ENCODE results near the gene MRPL19. TPM values are rescaled to one million over a fixed set of nuclear protein-coding genes. Genes with fewer than 3 reads are reported as not detected.
"Not testable (repeated sequence)": the region's sequence is repeated elsewhere in the genome, so short reads cannot be mapped to it uniquely, and the experiment has no call there.

The MRPL19 gene
- total and polyA plus RNA-seq, 2 experiments from 2014 or later: 65.5 to 149 TPM

DNA sequence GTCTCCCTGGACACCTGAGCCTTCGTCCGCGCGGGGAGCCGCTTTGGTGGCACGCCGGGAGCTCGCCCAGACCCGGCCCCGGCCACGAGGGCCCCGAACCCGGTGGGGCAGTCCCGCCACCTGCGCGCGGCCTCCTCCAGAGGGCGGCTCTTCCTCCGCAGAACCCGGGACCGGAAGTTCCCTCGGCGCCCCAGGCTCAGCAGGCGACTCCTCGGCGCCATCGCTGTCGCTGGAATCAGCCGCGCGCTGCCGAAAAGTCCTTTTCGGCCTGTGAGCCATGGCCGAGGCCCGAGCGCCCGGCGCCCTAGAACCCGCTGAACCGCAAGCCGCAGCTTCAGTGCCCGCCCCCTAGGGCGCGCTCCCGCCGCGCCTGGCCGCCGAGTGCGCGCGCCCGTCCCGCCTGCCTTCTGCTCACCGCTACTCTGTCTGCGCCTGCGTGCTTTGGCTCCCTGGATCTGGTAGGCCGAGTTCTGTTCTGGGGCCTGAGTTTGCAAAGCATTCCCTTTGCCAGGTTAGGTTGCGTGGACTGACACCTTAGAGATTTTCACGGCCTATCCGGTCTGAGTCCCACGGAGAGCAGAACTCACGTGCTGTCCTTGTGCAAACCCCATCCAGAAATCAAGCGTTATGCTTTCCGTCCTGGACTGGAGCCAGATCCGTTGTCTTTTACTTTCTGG lies 64.1 kb downstream of the MRPL19 start, which contains the start of gene GCFC2:
TSS of gene GCFC2 (minus strand) at position 339 of the 677 bp plus-strand sequence. CDS start at position 279, 60 bp downstream.
- Histone ChIP-seq H3K9me2 (ENCODE audit: insufficient read depth) (no peaks in the 10 kb centered on the region), H3K36me3 (ENCODE audit: insufficient read depth) (no peaks in the 10 kb centered on the region), H4K20me1 (replicated peaks; ENCODE audit: insufficient read depth) (no peaks in the 10 kb centered on the region), H3K4me1 (ENCODE audit: insufficient read depth) (peaks cover 16% of the 10 kb centered on the region), H3K27me3 (ENCODE audit: insufficient read depth) (no peaks in the 10 kb centered on the region), H3F3A (replicated peaks; ENCODE audit: low read depth) (peaks cover 5% of the 10 kb centered on the region; the same call in 1 of the 2 replicates), H3K79me2 (replicated peaks; ENCODE audit: insufficient read depth) (peaks cover 13% of the 10 kb centered on the region), H3K4me2 (peak within 1 kb of the TSS; percentile 72), H3K27ac (ENCODE audit: low read depth) (peak within 1 kb of the TSS; percentile 86), H3K4me3 (peak within 1 kb of the TSS; percentile 60), H2AFZ (peak within 1 kb of the TSS; percentile 94)
- Mint-ChIP-seq H3K9me3 (no peaks in the 10 kb centered on the region; the same call in 2 of the 3 replicates), H3K36me3 (ENCODE audit: low read depth) (peaks cover 11% of the 10 kb centered on the region), H3K27me3 (ENCODE audit: insufficient read depth, low read depth, poor library complexity) (peaks cover 3% of the 10 kb centered on the region), H3K27ac (peak within 1 kb of the TSS; percentile 96), H3K4me3 (peak within 1 kb of the TSS; percentile 89), H3K4me1 (peaks cover 18% of the 10 kb centered on the region)
- ATAC-seq (peak; percentile 96), DNase-seq (ENCODE audit: low spot score) (peak; percentile 88)
- TF ChIP-seq CREB1 (CRISPR knock-in tag; IDR thresholded peaks at IDR 0.05; ENCODE audit: low read depth) (peak; percentile 28; the same call in 1 of the 2 replicates), POLR2AphosphoS5 (IDR thresholded peaks at IDR 0.05; ENCODE audit: low read depth) (peak; percentile 52), ZNF114 (CRISPR knock-in tag; IDR thresholded peaks at IDR 0.05) (no peak)
- TF ChIP-seq, protein P1, sequence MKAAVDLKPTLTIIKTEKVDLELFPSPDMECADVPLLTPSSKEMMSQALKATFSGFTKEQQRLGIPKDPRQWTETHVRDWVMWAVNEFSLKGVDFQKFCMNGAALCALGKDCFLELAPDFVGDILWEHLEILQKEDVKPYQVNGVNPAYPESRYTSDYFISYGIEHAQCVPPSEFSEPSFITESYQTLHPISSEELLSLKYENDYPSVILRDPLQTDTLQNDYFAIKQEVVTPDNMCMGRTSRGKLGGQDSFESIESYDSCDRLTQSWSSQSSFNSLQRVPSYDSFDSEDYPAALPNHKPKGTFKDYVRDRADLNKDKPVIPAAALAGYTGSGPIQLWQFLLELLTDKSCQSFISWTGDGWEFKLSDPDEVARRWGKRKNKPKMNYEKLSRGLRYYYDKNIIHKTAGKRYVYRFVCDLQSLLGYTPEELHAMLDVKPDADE (IDR thresholded peaks at IDR 0.05): peak; percentile 61; the same call in 1 of the 2 replicates
- TF ChIP-seq, protein P2, sequence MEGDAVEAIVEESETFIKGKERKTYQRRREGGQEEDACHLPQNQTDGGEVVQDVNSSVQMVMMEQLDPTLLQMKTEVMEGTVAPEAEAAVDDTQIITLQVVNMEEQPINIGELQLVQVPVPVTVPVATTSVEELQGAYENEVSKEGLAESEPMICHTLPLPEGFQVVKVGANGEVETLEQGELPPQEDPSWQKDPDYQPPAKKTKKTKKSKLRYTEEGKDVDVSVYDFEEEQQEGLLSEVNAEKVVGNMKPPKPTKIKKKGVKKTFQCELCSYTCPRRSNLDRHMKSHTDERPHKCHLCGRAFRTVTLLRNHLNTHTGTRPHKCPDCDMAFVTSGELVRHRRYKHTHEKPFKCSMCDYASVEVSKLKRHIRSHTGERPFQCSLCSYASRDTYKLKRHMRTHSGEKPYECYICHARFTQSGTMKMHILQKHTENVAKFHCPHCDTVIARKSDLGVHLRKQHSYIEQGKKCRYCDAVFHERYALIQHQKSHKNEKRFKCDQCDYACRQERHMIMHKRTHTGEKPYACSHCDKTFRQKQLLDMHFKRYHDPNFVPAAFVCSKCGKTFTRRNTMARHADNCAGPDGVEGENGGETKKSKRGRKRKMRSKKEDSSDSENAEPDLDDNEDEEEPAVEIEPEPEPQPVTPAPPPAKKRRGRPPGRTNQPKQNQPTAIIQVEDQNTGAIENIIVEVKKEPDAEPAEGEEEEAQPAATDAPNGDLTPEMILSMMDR (conservative IDR thresholded peaks at IDR 0.05; ENCODE audit: low read depth in 2 of 2): peak in 1 of 2 experiments; percentile 51; a peak in 3 of 4 replicates

DNA sequence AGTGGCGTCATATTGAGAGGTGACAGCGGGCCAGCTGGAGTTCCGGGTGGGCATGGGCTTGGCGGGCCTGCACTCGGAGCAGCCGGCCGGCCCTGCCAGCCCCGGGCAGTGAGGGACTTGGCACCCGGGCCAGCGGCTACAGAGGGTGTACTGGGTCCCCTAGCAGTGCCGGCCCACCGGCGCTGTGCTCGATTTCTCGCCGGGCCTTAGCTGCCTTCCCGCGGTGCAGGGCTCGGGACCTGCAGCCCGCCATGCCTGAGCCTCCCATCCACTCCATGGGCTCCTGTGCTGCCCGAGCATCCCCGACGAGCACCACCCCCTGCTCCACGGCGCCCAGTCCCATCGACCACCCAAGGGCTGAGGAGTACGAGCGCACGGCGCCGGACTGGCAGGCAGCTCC lies 65.0 kb downstream of the MRPL19 start:
- H3K27me3 Mint-ChIP-seq (ENCODE audit: insufficient read depth, low read depth, poor library complexity); H3K9me3 Mint-ChIP-seq; H3K27ac ChIP-seq (ENCODE audit: low read depth); H4K20me1 ChIP-seq (replicated peaks; ENCODE audit: insufficient read depth); ATAC-seq; H3F3A ChIP-seq (replicated peaks; ENCODE audit: low read depth); H3K36me3 ChIP-seq (ENCODE audit: insufficient read depth); DNase-seq (ENCODE audit: low spot score); H3K9me2 ChIP-seq (ENCODE audit: insufficient read depth); H3K36me3 Mint-ChIP-seq (ENCODE audit: low read depth); H3K27ac Mint-ChIP-seq; H3K27me3 ChIP-seq (ENCODE audit: insufficient read depth): not testable (repeated sequence)
- Histone ChIP-seq H3K79me2 (replicated peaks; ENCODE audit: insufficient read depth) (peaks cover 13% of the 10 kb centered on the region), H2AFZ (peak overlapping the region; percentile 94), H3K4me1 (ENCODE audit: insufficient read depth) (peaks cover 16% of the 10 kb centered on the region), H3K4me3 (peak overlapping the region; percentile 60; the same call in 1 of the 2 replicates), H3K4me2 (peak overlapping the region; percentile 72; the same call in 1 of the 2 replicates)
- H3K4me3 Mint-ChIP-seq: peak overlapping the region; percentile 89; the same call in 2 of the 3 replicates
- peaks cover 18% of the 10 kb centered on the region for H3K4me1 Mint-ChIP-seq

DNA sequence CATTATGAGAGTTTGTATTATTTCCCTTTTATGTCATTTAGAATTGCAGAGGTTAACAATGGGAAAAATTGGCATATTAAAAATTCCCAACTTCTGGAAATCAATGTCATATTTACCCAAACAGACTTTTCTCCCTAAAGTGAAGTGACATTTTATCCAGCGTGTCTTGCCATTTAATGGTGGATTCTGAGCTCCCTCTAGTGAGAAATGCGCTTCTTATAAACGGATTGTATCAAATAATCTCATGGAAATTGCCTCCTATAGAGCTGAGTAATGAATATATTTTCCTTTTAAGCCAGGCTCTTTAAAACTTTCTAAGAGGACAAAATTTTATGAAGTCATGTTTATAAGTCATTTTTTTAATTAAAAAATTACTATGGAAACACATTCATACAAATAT lies 69.8 kb downstream of the MRPL19 start:
- Histone ChIP-seq H3K9me2 (ENCODE audit: insufficient read depth) (no peaks in the 10 kb centered on the region), H3K36me3 (ENCODE audit: insufficient read depth) (no peaks in the 10 kb centered on the region; the same call in 1 of the 2 replicates), H3K4me1 (ENCODE audit: insufficient read depth) (0 out of 2 replicates have a peak, but pooled peaks cover under 1% of the 10 kb centered on the region), H3K4me3 (no peak overlapping the region), H2AFZ (no peak overlapping the region), H3F3A (replicated peaks; ENCODE audit: low read depth) (no peaks in the 10 kb centered on the region), H3K4me2 (no peak overlapping the region), H3K27ac (ENCODE audit: low read depth) (no peak overlapping the region), H3K79me2 (replicated peaks; ENCODE audit: insufficient read depth) (no peaks in the 10 kb centered on the region), H4K20me1 (replicated peaks; ENCODE audit: insufficient read depth) (no peaks in the 10 kb centered on the region), H3K27me3 (ENCODE audit: insufficient read depth) (no peaks in the 10 kb centered on the region)
- peaks cover 6% of the 10 kb centered on the region; the same call in 2 of the 3 replicates for H3K36me3 Mint-ChIP-seq (ENCODE audit: low read depth)
- H3K4me1 Mint-ChIP-seq: no peaks in the 10 kb centered on the region
- H3K27me3 Mint-ChIP-seq (ENCODE audit: insufficient read depth, low read depth, poor library complexity): no peaks in the 10 kb centered on the region
- ATAC-seq: no peak
- no peak overlapping the region for H3K4me3 Mint-ChIP-seq
- no peak for DNase-seq (ENCODE audit: low spot score)
- no peak overlapping the region for H3K27ac Mint-ChIP-seq
- H3K9me3 Mint-ChIP-seq: peaks cover 5% of the 10 kb centered on the region; the same call in 2 of the 3 replicates
- no peak for TF ChIP-seq JUNB (IDR thresholded peaks at IDR 0.05; ENCODE audit: unreplicated experiment)
- TF ChIP-seq, protein P1 (IDR thresholded peaks at IDR 0.05): no peak

All from GM23338 (cell line).